Thyroid gland (tissue), 4 donors: ENCODE measurements around the gene EGFL8.

ENCODE experiments used
- POLR2A ChIP-seq, 2 donors: fragments of 450-650 bp; IDR thresholded peaks; one replicate each; pipeline ENCODE4 v1.6.1; 2017; ENCODE audit warnings: antibody characterized with exemption in 2 of 2, mild to moderate bottlenecking in 2 of 2, moderate library complexity in 1 of 2
- TF ChIP-seq, protein P1 (sequence below), 6 experiments: fragments of 200-600 bp in 3 of 6; fragments of 450-650 bp in 3 of 6; sonication (generic) in 3 of 6; IDR thresholded peaks; one replicate each; pipeline ENCODE4 v1.5.1; 2016 to 2019; ENCODE audit warnings: antibody characterized with exemption in 6 of 6, mild to moderate bottlenecking in 2 of 6, inconsistent platforms in 1 of 6, moderate library complexity in 1 of 6

GRCh38 chr6:32216998-32217397 lies 52.6 kb downstream of the EGFL8 start:
- TF ChIP-seq, protein P1, sequence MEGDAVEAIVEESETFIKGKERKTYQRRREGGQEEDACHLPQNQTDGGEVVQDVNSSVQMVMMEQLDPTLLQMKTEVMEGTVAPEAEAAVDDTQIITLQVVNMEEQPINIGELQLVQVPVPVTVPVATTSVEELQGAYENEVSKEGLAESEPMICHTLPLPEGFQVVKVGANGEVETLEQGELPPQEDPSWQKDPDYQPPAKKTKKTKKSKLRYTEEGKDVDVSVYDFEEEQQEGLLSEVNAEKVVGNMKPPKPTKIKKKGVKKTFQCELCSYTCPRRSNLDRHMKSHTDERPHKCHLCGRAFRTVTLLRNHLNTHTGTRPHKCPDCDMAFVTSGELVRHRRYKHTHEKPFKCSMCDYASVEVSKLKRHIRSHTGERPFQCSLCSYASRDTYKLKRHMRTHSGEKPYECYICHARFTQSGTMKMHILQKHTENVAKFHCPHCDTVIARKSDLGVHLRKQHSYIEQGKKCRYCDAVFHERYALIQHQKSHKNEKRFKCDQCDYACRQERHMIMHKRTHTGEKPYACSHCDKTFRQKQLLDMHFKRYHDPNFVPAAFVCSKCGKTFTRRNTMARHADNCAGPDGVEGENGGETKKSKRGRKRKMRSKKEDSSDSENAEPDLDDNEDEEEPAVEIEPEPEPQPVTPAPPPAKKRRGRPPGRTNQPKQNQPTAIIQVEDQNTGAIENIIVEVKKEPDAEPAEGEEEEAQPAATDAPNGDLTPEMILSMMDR (IDR thresholded peaks at IDR 0.05) = no peak
- TF ChIP-seq POLR2A (IDR thresholded peaks at IDR 0.05) = no peak
